Measurements from ENCODE around the gene CEACAM18.
"Not testable (repeated sequence)": the region's sequence is repeated elsewhere in the genome, so short reads cannot be mapped to it uniquely, and the experiment has no call there.

The CEACAM18 gene

DNA sequence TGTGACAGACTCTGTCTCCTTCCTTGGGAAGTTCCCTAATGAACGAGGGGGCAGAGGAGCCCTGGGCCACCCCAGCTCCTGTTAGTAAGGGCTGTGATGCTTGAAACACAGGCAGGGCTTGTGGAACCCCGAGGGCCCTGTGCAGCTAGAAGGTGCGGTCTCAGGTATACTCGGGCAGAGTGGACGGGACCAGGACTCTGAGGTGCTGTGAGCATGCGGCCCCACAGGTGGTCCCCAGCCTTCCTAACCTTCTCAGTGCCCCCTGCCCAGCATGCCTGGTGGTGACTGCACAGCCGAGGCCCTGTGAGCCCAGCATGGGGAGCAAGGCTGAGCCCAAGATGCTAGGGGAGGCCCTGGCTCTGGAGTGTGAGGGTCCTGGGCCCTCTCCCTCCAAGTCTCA lies 16.1 kb upstream of the CEACAM18 start:
- DNase-seq: no peak

- no peak for DNase-seq
Measured at GRCh38 chr19:51462681-51463080, 15.7 kb upstream of the CEACAM18 start.

DNA sequence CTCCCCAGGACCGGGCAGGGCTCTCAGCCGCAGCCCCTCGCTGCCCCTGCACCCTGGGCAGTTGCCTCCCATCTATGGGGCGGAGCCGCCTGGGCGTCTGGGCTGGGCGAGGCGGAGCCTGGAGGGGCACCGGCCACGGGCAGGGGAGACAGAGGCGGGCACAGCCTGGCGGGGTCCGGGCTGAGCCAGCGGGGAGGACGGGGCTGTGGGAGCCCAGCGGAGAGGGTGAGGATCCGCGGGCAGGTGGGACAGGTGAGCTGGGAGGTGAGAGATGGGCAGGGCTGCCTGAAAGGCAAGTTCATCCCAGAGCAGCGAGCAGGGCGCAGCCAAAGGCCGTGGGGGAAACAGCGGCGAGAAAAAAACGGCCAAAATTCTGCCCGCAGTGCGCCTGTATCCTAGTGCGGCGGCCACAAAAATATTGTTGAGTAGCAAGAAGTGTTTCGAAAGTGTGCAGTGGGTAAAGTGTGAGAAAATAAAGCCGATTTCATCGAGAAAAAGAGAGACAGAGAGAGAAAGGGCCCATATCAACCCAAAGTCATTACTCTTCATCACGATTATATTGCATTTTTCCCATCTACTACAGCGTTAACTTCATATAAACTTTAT lies 14.3 kb upstream of the CEACAM18 start:
- DNase-seq: not testable (repeated sequence)

- no peak for DNase-seq
Measured at GRCh38 chr19:51466723-51467122, 11.6 kb upstream of the CEACAM18 start.

DNA sequence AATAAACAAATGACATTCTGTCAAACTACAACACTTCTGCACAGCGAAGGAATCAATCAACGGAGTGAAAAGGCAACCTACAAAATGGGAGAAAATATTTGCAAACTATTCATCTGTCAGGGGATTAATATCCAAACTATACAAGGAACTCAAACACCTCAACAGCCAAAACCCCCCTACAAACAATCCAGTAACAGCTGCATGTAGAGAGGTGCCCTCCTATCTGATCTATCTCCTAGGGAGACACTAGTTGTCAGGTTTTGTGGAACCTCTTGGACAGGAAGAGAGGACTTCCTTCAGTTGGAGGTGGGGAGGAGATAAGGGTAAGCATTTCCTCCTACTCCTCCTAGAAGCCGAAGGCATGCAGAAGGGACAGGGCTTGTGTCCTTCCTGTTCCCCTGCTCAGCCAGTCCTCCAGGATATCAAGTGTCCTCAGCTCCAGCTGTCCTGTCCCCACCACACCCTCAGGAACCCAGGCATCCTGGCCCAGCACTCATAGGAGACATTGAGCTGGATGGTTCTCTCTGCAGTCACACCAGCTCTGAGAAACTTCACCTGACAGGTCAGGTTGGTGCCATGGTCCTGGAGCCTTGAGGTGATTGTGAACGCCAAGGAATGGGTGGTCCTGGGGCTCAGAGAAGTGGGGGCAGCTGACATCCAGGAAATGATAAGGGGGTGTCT lies 10.3 kb upstream of the CEACAM18 start:
- no peak for DNase-seq

DNA sequence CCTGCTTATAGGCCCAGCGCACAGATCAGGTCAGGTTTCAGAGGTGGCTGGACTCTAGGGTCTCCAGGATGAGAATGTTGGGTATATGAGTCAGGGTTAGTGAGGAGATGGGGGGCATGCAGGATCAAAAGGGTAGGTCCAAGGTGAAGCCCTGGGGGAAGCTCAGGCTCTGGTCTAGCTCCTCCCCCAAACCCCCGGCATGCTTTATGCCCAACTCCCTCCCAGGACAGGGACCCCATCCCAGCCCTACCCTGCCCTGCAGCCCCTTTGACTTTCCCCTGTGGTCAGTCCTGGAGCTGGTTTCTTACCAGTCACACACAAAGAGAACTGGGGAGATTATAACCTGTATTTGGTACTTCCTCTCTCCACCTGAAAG lies 9.8 kb upstream of the CEACAM18 start:
- no peak for DNase-seq

DNA sequence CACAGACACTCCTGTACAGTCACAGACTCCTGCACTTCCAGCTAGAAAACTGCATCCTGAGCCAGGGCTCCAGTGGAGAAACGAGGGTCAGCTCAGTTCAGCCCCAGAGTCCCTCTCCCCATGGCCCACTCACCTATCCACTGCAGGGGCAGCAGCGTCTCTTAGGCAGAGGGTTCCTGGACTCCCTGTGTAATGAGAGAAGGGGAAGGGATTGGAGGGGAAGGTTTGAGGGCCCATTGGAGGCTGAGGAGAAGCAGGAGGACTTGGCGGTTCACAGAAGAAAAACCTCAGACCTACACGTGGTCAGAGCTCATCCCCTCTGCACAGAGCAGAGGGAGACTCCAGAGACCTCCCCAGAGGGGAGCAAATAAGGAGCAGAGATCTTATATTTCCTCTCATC lies 9.2 kb upstream of the CEACAM18 start:
- no peak for DNase-seq

- no peak for DNase-seq
Measured at GRCh38 chr19:51469629-51470028, 8.7 kb upstream of the CEACAM18 start.

- DNase-seq: no peak
Measured at GRCh38 chr19:51470966-51471365, 7.4 kb upstream of the CEACAM18 start.

DNA sequence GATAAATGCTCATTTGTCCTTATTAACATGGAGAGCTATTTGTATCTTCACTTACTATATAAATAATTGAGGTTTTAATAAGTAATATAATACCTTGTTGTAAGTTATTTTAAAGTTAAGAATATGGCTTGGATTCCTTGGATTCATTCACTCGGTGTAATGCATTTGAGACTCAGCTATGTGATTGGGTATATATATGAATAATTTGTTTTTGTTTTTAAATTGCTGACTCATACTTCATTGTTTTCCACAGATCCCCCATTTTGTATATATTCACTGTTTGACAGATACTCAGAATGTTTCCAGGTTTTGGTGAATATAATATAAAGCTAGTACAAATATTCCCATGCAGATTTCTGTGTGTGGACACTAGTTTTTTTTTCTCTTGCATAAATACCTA lies 6.8 kb upstream of the CEACAM18 start:
- DNase-seq: no peak

GRCh38 chr19:51472607-51473006 lies 5.7 kb upstream of the CEACAM18 start:
- DNase-seq: no peak

GRCh38 chr19:51473009-51473707 lies 5.2 kb upstream of the CEACAM18 start:
- peak; percentile 68 for DNase-seq

DNA sequence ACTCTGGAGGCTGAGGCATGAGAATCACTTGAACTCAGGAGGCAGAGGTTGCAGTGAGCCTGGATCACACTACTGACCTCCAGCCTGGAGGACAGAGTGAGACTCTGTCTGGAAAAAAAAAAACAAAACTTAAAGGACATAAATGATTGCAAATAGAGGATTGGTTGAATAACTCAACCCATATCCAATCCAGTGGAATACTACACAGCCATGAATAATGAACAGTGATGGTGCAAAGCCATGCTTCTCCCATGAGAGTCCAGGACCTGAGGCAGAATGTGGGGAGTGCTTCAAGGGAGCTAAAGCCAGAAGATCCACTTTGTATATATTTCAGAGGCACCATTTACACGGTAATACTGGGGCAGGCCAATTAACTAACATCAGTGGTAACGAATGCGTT lies 2.2 kb upstream of the CEACAM18 start:
- DNase-seq: no peak

- no peak for DNase-seq
Measured at GRCh38 chr19:51477344-51477743, 995 bp upstream of the CEACAM18 start.

DNA sequence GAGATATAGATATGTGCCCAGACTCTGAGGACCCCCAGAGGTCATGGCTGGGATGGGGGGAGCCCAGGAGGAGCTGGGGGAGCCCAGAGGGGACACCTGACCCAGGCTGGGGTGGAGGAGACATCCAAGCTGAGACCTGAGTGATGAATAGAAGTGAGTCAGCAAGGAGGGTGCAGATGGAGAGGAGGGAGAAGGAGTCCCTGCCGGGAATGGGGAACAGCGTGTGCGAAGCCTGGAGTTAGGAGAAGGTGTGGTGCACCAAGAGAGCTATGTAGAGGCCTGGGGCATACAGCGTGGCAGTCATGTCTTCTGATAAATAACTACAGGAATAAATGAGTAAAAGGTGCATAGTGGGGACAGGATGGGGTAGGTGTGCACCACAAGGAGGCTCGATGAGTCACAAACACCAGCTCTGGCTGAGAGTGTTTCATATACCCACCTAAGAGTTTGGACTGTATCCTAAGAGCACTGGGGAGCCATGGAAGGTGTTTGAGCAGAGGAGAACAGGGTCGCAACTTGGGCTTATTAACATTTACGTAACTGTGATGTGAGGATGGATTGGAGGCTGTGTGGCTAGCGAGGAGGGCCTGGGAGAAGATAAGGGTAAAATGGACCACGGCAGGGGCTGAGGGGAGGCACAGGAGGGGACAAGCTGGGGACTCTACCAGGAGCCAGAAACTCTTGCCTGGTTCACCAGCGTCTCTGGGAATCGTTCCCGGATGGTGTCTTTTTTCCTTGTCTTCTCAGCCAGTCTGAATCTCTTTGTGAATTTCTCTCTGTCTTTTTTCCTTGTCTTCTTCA lies 1.4 kb downstream of the CEACAM18 start:
- DNase-seq: no peak

- DNase-seq: no peak
Measured at GRCh38 chr19:51480590-51480989, 2.3 kb downstream of the CEACAM18 start.

GRCh38 chr19:51485960-51486660 lies 7.8 kb downstream of the CEACAM18 start:
- no peak for DNase-seq

- no peak for DNase-seq
Measured at GRCh38 chr19:51488491-51488890, 10.2 kb downstream of the CEACAM18 start.

DNA sequence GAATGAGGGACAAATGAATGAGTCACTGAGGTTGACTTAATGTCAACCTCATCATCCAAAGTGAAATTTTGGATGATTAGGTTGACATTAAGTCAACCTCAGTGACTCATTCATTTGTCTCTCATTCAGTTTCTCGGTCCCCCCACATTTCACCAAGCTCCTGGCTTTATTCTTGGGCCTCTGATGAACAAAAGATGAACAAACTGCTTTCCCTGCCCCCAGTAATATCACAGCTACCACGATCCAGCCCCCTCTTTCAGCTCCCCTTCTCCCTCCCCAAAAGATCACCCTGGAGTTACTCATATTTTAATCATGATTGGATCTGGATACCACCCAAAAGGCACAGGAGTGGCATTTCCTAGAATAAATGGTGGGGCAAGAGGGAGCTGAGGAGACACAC lies 10.8 kb downstream of the CEACAM18 start:
- no peak for DNase-seq

GRCh38 chr19:51490676-51491075 lies 12.3 kb downstream of the CEACAM18 start:
- no peak for DNase-seq

DNA sequence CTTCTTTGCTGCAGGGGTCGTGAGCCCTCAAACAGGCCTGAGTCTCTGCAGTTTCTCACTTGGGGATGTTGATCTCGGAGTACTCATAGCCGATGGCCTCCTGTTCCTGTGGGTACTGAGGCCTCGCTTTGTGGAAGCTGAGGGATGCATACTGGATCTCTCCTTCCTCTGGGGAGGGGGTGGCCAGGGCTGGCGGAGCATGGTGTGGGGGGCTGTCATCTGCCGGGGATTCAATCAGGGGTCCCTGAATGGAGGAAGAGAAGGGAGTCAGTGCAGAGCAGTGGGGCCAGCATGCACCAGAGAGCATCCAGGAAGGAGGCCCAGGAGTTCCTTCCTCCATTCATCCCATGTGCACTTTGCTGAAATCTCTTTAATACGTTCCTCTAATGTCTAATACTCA lies 13.2 kb downstream of the CEACAM18 start:
- DNase-seq: no peak

DNA sequence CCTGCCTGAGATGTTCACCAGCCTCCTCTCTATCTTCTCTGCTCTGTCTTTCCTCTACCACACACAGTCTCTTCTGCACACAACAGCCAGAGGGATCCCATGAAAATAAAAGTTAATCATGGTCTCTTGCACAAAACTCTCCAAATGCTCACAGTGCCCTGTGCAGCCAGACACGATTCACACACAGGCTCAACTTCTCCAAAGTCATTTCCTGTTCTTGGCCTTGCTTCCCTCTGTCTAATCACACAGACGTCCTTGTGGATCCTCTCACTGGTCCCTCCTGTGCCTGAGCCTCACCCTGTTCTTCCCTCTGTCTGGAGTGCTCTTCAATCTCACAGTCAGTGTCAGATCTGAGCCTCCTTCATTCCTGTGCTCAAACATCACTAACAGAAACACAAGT lies 15.4 kb downstream of the CEACAM18 start:
- DNase-seq: no peak

- no peak for DNase-seq
Measured at GRCh38 chr19:51497666-51498065, 19.3 kb downstream of the CEACAM18 start.
